ENCODE measurements around the gene ENTHD1. TPM values are rescaled to one million over a fixed set of nuclear protein-coding genes. Genes with fewer than 3 reads are reported as not detected.
A peak's percentile ranks its signal among the peaks of the same experiment; 100 is the strongest.
"Not testable (repeated sequence)": the region's sequence is repeated elsewhere in the genome, so short reads cannot be mapped to it uniquely, and the experiment has no call there.

The ENTHD1 gene
- total RNA-seq, 2 donors from 2014 or later = not detected

DNA sequence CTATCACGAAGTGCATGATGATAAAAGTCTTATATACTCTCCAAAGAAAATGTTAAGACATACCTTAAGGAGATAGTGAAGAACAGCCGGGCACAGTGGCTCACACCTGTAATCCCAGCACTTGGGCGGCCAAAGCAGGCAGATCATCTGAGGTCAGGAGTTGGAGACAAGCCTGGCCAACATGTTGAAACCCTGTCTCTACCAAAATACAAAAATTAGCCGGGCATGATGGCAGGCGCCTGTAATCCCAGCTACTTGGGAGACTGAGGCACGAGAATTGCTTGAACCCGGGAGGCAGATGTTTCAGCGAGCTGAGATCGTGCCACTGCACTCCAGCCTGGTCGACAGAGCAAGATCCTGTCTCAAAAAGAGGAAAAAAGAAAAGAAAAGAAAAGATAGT, 10.5 kb upstream of the ENTHD1 start:
- not testable (repeated sequence) for ATAC-seq; DNase-seq; H3K27ac Mint-ChIP-seq; H3K27me3 Mint-ChIP-seq; H3K9me3 ChIP-seq (ENCODE audit: control insufficient read depth, low read length, poor library complexity, severe bottlenecking); H3K36me3 Mint-ChIP-seq (ENCODE audit: low read depth)
- Mint-ChIP-seq H3K4me3 (peak overlapping the region; percentile 95), H3K4me1 (peaks cover 44% of the 10 kb centered on the region)

DNA sequence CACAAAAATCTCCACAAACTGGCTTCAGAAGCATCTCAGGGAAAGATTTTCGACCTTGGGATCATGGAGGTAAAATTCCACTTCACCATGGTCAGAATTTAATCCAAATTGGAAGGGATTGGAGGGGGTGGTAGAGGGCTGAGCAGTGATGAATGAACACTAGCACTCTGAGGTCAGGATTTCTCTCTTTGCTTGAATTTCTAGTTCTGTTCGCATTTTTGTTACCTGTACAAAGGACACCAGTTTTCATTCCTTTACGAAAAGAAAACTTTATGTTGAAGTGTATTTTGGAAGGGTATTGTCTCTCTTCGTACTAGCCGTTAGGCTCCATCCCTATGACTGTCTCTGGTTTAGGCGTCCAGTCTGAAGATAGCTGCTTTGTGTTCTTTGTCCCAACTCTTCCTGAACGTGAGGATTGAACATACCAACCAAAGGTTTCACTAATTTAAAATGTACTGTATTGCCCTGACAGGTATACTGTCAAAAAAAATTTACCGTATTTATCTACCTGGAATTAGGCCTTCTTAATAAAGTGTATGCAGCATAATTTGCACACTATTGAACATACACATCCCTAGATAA, 8.1 kb upstream of the ENTHD1 start:
- no peaks in the 10 kb centered on the region for H3K9me3 ChIP-seq (ENCODE audit: control insufficient read depth, low read length, poor library complexity, severe bottlenecking)
- ATAC-seq (no peak), DNase-seq (no peak)
- peaks cover 34% of the 10 kb centered on the region for H3K4me1 Mint-ChIP-seq
- H3K36me3 Mint-ChIP-seq (ENCODE audit: low read depth) = peaks cover 5% of the 10 kb centered on the region
- no peaks in the 10 kb centered on the region for H3K27me3 Mint-ChIP-seq
- no peak overlapping the region for H3K27ac Mint-ChIP-seq
- peak overlapping the region; percentile 95 for H3K4me3 Mint-ChIP-seq

DNA sequence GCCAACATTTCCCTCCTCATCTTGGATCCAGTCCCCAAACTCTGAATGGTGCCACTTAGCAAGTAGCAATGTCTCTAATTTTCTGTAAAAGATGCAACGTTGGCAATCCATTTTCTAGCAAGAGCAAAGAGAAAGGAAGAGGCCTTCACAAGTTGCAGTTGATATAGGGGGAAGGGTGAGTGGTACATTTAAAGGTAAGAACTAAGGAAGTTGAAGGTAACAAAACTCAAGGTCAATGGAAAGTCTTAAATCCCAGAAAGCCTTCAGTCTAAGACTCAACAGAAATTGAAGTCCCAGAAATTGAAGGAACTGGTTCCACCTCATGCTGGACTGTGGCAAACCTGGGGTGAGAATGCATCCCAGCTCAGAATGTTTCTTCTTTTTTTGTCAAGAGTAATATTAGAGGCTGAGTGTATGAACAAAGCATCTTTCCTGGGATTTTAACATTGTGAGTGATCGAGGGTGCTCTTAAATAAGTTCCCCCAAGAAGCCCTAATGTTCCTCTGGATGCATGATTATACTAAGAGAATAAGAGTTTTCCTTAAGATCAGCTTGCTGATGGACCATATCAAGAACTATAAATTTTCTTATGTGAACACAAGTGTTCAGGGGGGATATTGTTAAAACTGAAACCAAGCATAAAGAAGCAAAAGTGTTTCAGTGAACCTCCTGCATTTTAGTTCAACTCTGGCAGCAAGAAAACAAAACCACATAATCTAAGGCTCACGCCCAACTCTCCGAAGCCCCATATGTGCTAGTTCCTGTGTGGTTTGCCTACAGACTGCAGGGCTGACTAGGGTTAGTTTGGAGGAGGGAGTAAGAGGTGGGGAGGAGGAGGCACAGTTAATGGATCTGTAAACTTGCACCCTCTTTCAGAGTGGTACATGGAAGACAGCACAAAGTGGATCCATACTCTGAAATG, 7.0 kb upstream of the ENTHD1 start, which contains the start of gene GRAP2:
TSS of gene GRAP2 (plus strand) at position 779 of the 922 bp plus-strand sequence. CDS start 46,023 bp downstream, outside the sequence.
- H3K27me3 Mint-ChIP-seq = no peaks in the 10 kb centered on the region
- peaks cover 27% of the 10 kb centered on the region for H3K4me1 Mint-ChIP-seq
- no peaks in the 10 kb centered on the region for H3K9me3 ChIP-seq (ENCODE audit: control insufficient read depth, low read length, poor library complexity, severe bottlenecking)
- DNase-seq (peak in 2 of 3 donors; percentile 51), ATAC-seq (peak; percentile 96)
- H3K4me3 Mint-ChIP-seq = peak within 1 kb of the TSS; percentile 95
- H3K36me3 Mint-ChIP-seq (ENCODE audit: low read depth) = peaks cover 5% of the 10 kb centered on the region
- no peak within 1 kb of the TSS for H3K27ac Mint-ChIP-seq

DNA sequence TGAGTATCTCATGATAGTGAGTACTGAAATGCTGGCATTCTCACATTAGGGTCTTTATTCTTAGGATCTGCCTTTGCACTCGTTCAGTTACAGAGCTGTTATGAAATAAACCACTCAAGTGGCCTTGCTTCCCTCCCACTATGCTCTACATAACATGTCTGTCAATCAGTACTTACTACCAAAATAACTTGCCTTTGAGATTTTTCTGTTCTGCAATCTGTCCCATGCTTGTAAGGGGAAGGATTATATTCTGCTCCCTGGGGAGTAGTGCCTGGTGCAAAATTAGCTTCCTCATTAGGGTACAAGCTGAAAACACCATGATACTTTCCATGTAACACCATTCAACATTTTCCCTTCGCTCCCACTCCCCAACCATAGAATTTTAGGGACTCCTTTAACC, 5.4 kb upstream of the ENTHD1 start:
- peak overlapping the region; percentile 66 for H3K4me3 Mint-ChIP-seq
- ATAC-seq (no peak), DNase-seq (no peak)
- H3K27ac Mint-ChIP-seq = no peak overlapping the region
- H3K36me3 Mint-ChIP-seq (ENCODE audit: low read depth) = peaks cover 2% of the 10 kb centered on the region
- no peaks in the 10 kb centered on the region for H3K9me3 ChIP-seq (ENCODE audit: control insufficient read depth, low read length, poor library complexity, severe bottlenecking)
- peaks cover 17% of the 10 kb centered on the region for H3K4me1 Mint-ChIP-seq
- no peaks in the 10 kb centered on the region for H3K27me3 Mint-ChIP-seq

DNA sequence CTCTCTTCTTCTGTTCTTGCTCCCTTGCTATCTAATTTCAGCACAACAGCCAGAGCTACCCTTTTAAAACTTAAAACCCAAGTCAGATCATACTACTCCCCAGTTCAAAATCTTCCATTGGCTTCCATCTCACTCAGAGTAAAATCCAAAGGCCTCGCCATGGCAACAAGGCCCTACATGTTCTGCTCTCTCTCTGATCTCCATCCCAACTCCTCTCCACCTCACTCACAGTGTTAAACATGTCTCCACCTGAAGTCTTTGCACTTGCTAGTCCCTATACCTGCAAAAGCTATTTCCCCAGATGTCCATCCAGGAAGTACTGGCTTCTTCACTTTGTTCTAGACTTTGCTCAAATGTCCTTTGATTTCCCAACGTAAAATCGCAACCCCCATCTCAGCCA, 4.3 kb upstream of the ENTHD1 start:
- Mint-ChIP-seq H3K4me1 (peaks cover 16% of the 10 kb centered on the region), H3K36me3 (ENCODE audit: low read depth) (peaks cover 2% of the 10 kb centered on the region), H3K4me3 (no peak overlapping the region), H3K27ac (no peak overlapping the region), H3K27me3 (no peaks in the 10 kb centered on the region)
- no peak for ATAC-seq
- H3K9me3 ChIP-seq (ENCODE audit: control insufficient read depth, low read length, poor library complexity, severe bottlenecking) = no peaks in the 10 kb centered on the region
- DNase-seq = no peak

DNA sequence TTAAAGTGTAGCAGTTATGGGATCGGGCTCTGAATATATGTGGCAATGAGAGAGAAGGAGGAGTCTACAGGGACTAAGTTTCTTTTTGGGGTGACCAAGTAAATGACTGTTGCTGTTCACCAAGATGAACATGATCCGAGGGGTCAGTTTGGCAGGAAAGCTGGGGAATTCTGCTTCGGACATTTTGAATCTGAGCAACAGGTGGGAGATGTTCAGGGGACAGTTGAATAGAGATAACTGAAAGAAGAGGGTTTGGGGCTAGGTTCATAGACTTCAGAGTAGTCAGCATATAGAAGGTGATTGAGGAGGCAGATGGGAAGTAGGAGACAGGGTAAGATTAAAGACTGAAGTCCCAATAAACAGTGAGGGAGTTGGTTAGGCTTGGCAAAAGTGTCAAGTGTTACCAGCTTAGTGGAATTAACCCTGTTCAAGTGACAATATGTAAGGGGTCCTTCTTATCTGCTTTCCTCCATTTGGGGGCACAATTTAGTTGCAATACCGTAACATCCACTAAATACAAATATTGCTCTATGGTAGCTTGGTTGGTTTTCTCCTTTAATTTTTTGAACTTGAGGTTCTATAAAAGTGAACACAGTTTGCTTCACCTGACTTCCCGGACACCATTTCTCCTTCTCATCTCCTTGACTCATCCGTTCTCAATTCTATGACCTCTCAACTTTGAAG, 2.9 kb upstream of the ENTHD1 start:
- ATAC-seq = no peak

DNA sequence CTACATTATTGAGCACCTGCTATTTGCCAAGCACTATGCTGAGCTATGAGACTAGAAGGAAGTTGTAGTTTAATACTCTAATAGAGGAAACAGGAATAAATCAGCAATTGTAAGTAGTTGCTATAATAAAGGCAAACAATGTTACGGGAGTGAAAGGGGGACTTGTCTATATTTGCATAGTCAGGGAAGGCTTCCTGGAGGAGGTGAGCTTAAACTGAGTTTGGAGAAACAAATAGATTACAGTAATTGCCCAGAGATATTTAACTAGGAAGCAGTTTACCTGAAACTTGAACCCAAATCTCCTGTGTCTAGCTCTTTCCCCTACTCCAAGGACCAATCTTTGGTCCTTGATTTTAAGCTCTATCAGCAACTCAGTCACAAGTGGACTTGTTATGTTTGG, 2.1 kb upstream of the ENTHD1 start:
- H3K9me3 ChIP-seq (ENCODE audit: control insufficient read depth, low read length, poor library complexity, severe bottlenecking) = no peaks in the 10 kb centered on the region
- ATAC-seq = no peak
- H3K27ac Mint-ChIP-seq = no peak overlapping the region
- DNase-seq = no peak
- H3K4me3 Mint-ChIP-seq = no peak overlapping the region
- H3K4me1 Mint-ChIP-seq = peaks cover 17% of the 10 kb centered on the region
- no peaks in the 10 kb centered on the region for H3K27me3 Mint-ChIP-seq
- H3K36me3 Mint-ChIP-seq (ENCODE audit: low read depth) = no peaks in the 10 kb centered on the region

More for the DNA sequence above, 2.9 kb upstream of the ENTHD1 start:
- Mint-ChIP-seq H3K36me3 (ENCODE audit: low read depth) (no peaks in the 10 kb centered on the region), H3K4me3 (no peak overlapping the region), H3K4me1 (peaks cover 20% of the 10 kb centered on the region), H3K27me3 (no peaks in the 10 kb centered on the region), H3K27ac (no peak overlapping the region)
- no peak for DNase-seq
- no peaks in the 10 kb centered on the region for H3K9me3 ChIP-seq (ENCODE audit: control insufficient read depth, low read length, poor library complexity, severe bottlenecking)

DNA sequence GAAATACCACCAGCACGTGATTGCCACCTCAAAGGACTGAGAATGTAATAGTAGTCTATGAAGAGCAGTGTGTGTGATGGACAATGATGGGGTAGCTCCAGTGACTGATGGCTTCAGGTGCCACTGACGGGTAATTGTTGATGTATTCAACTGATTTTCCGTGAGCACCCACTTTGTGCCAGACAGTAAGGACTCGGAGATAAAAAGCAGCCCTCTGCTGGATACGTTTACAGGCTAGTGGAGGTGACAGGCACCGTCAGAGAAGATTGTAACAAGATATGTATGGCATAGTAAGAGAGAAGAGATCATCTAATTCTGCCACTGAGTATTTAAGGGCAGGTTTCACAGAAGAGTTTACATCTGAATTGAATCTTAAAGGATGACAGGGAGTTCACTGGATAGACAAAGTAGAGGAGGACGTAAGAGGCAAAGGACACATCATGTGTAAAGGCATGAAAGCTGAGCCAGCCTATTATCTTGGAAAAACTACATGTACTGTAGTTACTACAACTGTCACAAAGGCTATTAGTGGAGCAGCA, 1.1 kb upstream of the ENTHD1 start:
- H3K4me3 Mint-ChIP-seq = no peak overlapping the region
- no peak for ATAC-seq
- H3K27me3 Mint-ChIP-seq = no peaks in the 10 kb centered on the region
- H3K9me3 ChIP-seq (ENCODE audit: control insufficient read depth, low read length, poor library complexity, severe bottlenecking) = no peaks in the 10 kb centered on the region
- H3K4me1 Mint-ChIP-seq = peaks cover 13% of the 10 kb centered on the region
- H3K27ac Mint-ChIP-seq = no peak overlapping the region
- no peaks in the 10 kb centered on the region for H3K36me3 Mint-ChIP-seq (ENCODE audit: low read depth)
- no peak for DNase-seq

DNA sequence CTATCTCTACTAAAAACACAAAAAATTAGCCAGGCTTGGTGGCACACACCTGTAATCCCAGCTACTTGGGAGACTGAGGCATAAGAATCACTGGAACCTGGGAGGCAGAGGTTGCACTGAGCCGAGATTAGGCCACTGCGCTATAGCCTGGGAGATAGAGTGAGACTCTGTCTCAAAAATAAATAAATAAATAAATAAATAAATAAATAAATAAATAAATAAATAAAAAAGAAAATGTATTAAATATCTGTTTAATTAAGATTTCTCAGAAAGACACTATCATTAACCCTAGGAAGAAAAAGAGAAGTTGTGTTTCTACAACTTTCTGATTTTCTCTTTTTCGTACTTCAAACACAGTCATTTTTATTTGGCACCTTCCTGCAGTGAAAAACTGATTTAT, 3.6 kb downstream of the ENTHD1 start:
- not testable (repeated sequence) for H3K36me3 Mint-ChIP-seq (ENCODE audit: low read depth); DNase-seq; ATAC-seq; H3K27me3 Mint-ChIP-seq; H3K9me3 ChIP-seq (ENCODE audit: control insufficient read depth, low read length, poor library complexity, severe bottlenecking); H3K4me3 Mint-ChIP-seq; H3K27ac Mint-ChIP-seq; H3K4me1 Mint-ChIP-seq

DNA sequence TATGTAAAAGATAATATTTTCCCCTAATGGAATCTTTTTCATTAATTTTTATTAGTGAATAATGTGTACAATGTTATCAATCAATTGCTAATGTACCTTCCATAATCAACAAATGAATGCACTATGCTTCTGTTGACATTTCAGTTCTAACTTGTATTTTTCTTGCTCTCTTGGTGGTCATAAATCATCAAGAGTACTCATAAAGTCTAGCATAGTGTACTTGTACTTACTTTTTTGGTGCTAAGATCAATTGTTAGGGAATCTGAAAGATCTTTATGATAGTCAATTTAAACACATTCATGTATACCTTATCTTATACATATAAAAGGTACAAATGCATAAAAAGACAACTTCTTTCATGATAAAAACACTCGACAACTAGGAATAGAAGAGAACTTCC, 10.5 kb downstream of the ENTHD1 start:
- Mint-ChIP-seq H3K27me3 (no peaks in the 10 kb centered on the region), H3K4me1 (peaks cover 6% of the 10 kb centered on the region), H3K36me3 (ENCODE audit: low read depth) (peaks cover 2% of the 10 kb centered on the region), H3K27ac (no peak overlapping the region), H3K4me3 (no peak overlapping the region)
- no peak for ATAC-seq
- no peaks in the 10 kb centered on the region for H3K9me3 ChIP-seq (ENCODE audit: control insufficient read depth, low read length, poor library complexity, severe bottlenecking)
- DNase-seq = no peak

DNA sequence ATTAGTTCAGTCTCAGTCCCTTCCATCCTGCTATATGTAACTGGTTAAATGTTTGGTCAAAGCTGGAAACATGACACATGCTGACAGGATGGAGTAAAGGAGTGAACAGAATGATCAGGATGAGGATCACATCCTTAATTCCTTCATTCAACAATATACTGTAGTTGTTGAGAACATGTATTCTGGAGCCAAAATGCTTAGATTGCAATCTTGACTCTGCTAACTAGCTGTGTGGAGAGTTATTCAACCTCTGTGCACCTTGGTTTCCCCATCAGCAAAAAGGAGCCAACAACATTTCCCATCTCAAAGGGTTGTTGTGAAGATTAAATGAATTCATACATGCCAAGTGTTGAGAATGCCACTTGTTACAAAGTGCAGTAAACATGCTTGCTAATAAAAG, 12.8 kb downstream of the ENTHD1 start:
- Mint-ChIP-seq H3K27me3 (no peaks in the 10 kb centered on the region), H3K27ac (no peak overlapping the region), H3K4me3 (no peak overlapping the region), H3K4me1 (peaks cover 8% of the 10 kb centered on the region), H3K36me3 (ENCODE audit: low read depth) (peaks cover 2% of the 10 kb centered on the region)
- ATAC-seq (no peak), DNase-seq (no peak)
- H3K9me3 ChIP-seq (ENCODE audit: control insufficient read depth, low read length, poor library complexity, severe bottlenecking) = no peaks in the 10 kb centered on the region

DNA sequence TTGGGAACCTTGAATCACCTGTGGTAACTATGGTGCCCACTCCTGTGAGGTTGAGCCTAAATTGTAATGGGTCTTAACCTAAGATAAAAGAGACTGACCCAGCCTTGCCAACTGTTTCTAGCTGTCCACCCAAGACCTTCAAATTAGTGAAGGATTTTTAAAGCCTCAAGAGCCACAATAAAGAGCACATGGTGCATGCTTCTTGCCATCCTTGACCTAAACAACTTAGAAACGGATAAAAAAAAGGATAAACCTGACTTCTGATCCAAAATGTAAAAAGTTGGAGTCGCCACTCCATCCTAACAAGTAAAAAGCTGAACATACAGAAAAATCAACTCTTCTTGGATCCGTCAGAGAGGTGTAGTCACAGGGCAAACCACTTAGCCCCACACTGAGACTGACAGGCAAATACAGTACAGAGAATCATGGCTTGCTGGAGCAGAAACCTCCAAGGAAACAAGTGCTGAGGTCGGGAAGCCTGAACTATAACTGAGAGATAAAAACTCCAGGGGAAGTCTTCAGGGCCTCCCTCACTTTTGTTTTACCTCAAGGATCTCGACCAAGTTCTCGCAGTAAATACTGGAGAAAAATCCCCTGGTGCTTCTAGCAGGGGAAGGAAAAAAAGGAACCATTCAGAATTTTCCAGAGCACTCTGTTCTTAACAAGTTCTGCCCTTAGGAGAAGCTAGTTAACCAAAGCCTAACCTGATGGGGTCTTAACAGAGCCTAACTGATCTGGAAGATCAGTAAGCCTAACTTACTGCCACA, 16.3 kb downstream of the ENTHD1 start:
- no peak overlapping the region for H3K4me3 Mint-ChIP-seq
- no peaks in the 10 kb centered on the region for H3K9me3 ChIP-seq (ENCODE audit: control insufficient read depth, low read length, poor library complexity, severe bottlenecking)
- DNase-seq (no peak), ATAC-seq (no peak)
- H3K4me1 Mint-ChIP-seq = peaks cover 8% of the 10 kb centered on the region
- no peaks in the 10 kb centered on the region for H3K27me3 Mint-ChIP-seq
- H3K27ac Mint-ChIP-seq = peak overlapping the region; percentile 66
- H3K36me3 Mint-ChIP-seq (ENCODE audit: low read depth) = no peaks in the 10 kb centered on the region
